ENCODE data around the gene NRP1.
"Not testable (repeated sequence)": the region's sequence is repeated elsewhere in the genome, so short reads cannot be mapped to it uniquely, and the experiment has no call there.

The NRP1 gene

GRCh38 chr10:33334153-33334804 lies at the start of gene NRP1:
Gene NRP1 (minus strand): TSS chr10:33334667. CDS start chr10:33334382, 285 bp downstream.
- DNase-seq: peak in 1 of 2 experiments; percentile 30

- DNase-seq: not testable (repeated sequence)
These were observed 49.7 kb upstream of the NRP1 start for GRCh38 chr10:33384201-33384600.

- no peak for DNase-seq
These were observed 48.6 kb upstream of the NRP1 start for GRCh38 chr10:33382921-33383713.

- DNase-seq: no peak
These were observed 47.7 kb upstream of the NRP1 start for GRCh38 chr10:33382216-33382600.

GRCh38 chr10:33381451-33382215 lies 47.2 kb upstream of the NRP1 start:
- DNase-seq: no peak

GRCh38 chr10:33377658-33378025 lies 43.2 kb upstream of the NRP1 start:
- DNase-seq: no peak

- no peak for DNase-seq
These were observed 42.6 kb upstream of the NRP1 start for GRCh38 chr10:33376976-33377657.

GRCh38 chr10:33376476-33376875 lies 42.0 kb upstream of the NRP1 start:
- DNase-seq: no peak

GRCh38 chr10:33373263-33373662 lies 38.8 kb upstream of the NRP1 start:
- DNase-seq: no peak

GRCh38 chr10:33371234-33371633 lies 36.8 kb upstream of the NRP1 start:
- DNase-seq: no peak

GRCh38 chr10:33370434-33370930 lies 36.0 kb upstream of the NRP1 start:
- DNase-seq: no peak

- DNase-seq: no peak
These were observed 33.6 kb upstream of the NRP1 start for GRCh38 chr10:33368086-33368485.

GRCh38 chr10:33365871-33366411 lies 31.5 kb upstream of the NRP1 start:
- DNase-seq: no peak

GRCh38 chr10:33365301-33365700 lies 30.8 kb upstream of the NRP1 start:
- DNase-seq: no peak

- no peak for DNase-seq
These were observed 28.6 kb upstream of the NRP1 start for GRCh38 chr10:33363106-33363505.

- DNase-seq: no peak
These were observed 23.5 kb upstream of the NRP1 start for GRCh38 chr10:33358016-33358415.

GRCh38 chr10:33355274-33355673 lies 20.8 kb upstream of the NRP1 start:
- DNase-seq: no peak

GRCh38 chr10:33353853-33354252 lies 19.4 kb upstream of the NRP1 start:
- no peak for DNase-seq

- DNase-seq: no peak
These were observed 18.9 kb upstream of the NRP1 start for GRCh38 chr10:33353334-33353733.

- no peak for DNase-seq
These were observed 18.1 kb upstream of the NRP1 start for GRCh38 chr10:33352615-33353014.

- DNase-seq: no peak
These were observed 17.7 kb upstream of the NRP1 start for GRCh38 chr10:33352175-33352574.

GRCh38 chr10:33350041-33350440 lies 15.6 kb upstream of the NRP1 start:
- no peak for DNase-seq

GRCh38 chr10:33349268-33349667 lies 14.8 kb upstream of the NRP1 start:
- no peak for DNase-seq
